Activated CD4-positive, alpha-beta memory T cell treated with anti-CD3 and anti-CD28 coated beads, Interleukin-2, amount 10 ng/mL, durations not matched to agents 7 days and 5 days (primary cell): ENCODE measurements around the gene MEI1. TPM values are rescaled to one million over a fixed set of nuclear protein-coding genes. Genes with fewer than 3 reads are reported as not detected.

Experiments
- CTCF ChIA-PET: fragments of 350-600 bp; sonication (Branson Sonifier 250); formaldehyde crosslinking; loops from one replicate; lab custom pipeline; 2021; ENCODE audit warnings: antibody characterized with exemption, inconsistent platforms; lab: Charles Lee
- POLR2A ChIA-PET: fragments of 350-600 bp; sonication (Branson Sonifier 250); formaldehyde crosslinking; loops from one replicate; lab custom pipeline; 2021; ENCODE audit warnings: antibody characterized with exemption; lab: Charles Lee
- DNase-seq: peaks from one replicate; pipeline ENCODE4 v3.0.0-alpha.2; 2020
- H3K27ac Mint-ChIP-seq: one replicate; pipeline ENCODE4 v1.8.0; 2021; ENCODE audit warnings: mild to moderate bottlenecking, mixed read lengths
- H3K27me3 Mint-ChIP-seq: one replicate; pipeline ENCODE4 v1.8.0; 2021; ENCODE audit warnings: mixed read lengths
- H3K36me3 Mint-ChIP-seq: one replicate; pipeline ENCODE4 v1.8.0; 2021; ENCODE audit warnings: low read depth, mixed read lengths
- H3K4me1 Mint-ChIP-seq: one replicate; pipeline ENCODE4 v1.8.0; 2021; ENCODE audit warnings: mixed read lengths
- H3K4me3 Mint-ChIP-seq: one replicate; pipeline ENCODE4 v1.8.0; 2021; ENCODE audit warnings: mild to moderate bottlenecking, mixed read lengths
- H3K9me3 Mint-ChIP-seq: one replicate; pipeline ENCODE4 v1.8.0; 2021; ENCODE audit warnings: mixed read lengths
- total RNA-seq, 2 experiments: library from RNA; stranded (reverse); gene quantifications; one replicate each; pipeline ENCODE4 v1.2.3, GENCODE V29; 2021

The MEI1 gene
- total RNA-seq, 2 experiments from 2014 or later, result 75.5 to 79.1 TPM

- H3K27ac Mint-ChIP-seq, result peak within 1 kb of the TSS; percentile 90
- peak; percentile 93 for DNase-seq
- no peaks in the 10 kb centered on the region for H3K27me3 Mint-ChIP-seq
- H3K4me3 Mint-ChIP-seq, result peak within 1 kb of the TSS; percentile 91
- ChIA-PET POLR2A (interaction anchor here (0.6 to 8.4 kb wide), 43 partner anchors 8 to 814 kb away, joined by 3 to 366 read pairs (median 7); partner anchors contain the start of genes CENPM, DESI1, MEI1 and NDUFA6), CTCF (interaction anchor here (0.9 to 5.0 kb wide), 16 partner anchors 9 to 146 kb away, joined by 3 to 53 read pairs (median 5); partner anchors contain the start of genes CENPM, MEI1 and SREBF2)
- no peaks in the 10 kb centered on the region for H3K9me3 Mint-ChIP-seq
- peaks cover 35% of the 10 kb centered on the region for H3K36me3 Mint-ChIP-seq
- H3K4me1 Mint-ChIP-seq, result peaks cover 44% of the 10 kb centered on the region
Measured at GRCh38 chr22:41800348-41801146, 101.2 kb downstream of the MEI1 start, which contains the start of gene CCDC134. TSS of gene CCDC134 (plus strand) at chr22:41800679. CDS start at chr22:41808891, 8,212 bp downstream.

DNA sequence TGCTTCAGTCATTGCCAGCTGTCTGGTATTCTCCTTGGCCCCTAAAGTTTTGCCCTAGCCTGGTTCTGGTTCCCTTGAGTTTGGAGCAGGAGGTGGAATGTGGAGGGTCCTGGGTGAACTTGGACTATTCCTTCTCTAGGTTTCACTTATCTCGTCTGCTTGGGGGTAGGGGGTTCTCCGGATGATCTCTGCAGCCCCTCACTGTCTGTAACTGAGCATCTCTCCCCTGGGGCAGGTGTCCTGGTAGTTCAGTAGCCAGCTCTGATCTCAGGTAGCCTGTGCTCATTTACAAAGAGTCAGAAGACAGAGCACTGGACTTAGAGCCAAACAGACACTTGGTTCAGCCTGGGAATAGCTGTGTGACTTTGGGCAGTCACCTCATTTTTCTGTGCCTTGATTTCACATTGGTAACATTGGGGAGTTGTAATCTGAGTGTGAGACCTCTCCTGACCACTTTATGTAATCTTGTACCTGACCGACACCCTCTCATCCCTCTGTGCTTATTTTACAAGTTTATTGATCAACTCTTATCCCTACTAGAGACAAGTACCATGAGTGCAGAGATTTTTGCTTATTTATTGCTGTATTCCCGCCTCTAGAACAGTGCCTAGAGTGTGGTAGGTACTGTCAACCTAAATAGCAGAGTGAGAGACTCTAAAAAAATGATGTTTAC, 102.0 kb downstream of the MEI1 start:
- peaks cover 31% of the 10 kb centered on the region for H3K36me3 Mint-ChIP-seq
- peak overlapping the region; percentile 91 for H3K4me3 Mint-ChIP-seq
- peaks cover 46% of the 10 kb centered on the region for H3K4me1 Mint-ChIP-seq
- H3K27me3 Mint-ChIP-seq, result no peaks in the 10 kb centered on the region
- no peaks in the 10 kb centered on the region for H3K9me3 Mint-ChIP-seq
- H3K27ac Mint-ChIP-seq, result peak overlapping the region; percentile 90
- ChIA-PET CTCF (interaction anchor here (1.0 to 5.0 kb wide), 11 partner anchors 19 to 146 kb away, joined by 3 to 53 read pairs (median 7); partner anchors contain the start of genes CENPM, MEI1 and SREBF2), POLR2A (interaction anchor here (1.0 to 8.4 kb wide), 29 partner anchors 7 to 279 kb away, joined by 3 to 366 read pairs (median 9); partner anchors contain the start of genes CENPM, MEI1, SMDT1 and SNU13)
- DNase-seq, result no peak

DNA sequence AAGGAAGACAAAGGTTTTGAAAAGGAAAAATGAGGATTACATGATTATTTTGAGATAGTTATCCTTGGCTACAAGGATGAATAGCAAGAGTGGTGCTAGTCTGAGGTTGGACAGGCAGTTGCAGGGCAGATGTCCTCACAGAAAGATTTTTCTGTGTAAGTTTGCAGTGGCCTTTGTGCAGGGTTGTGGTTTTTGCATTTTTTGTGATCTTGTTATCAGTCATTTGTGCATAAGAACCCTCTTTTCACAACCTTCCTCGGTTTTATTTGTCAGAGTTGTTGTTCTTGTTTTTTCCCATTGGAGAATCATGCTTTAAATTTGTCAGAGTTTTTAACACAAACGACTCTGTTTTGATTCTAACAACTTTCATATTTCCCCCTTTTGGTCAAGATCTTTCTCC, 102.6 kb downstream of the MEI1 start:
- CTCF ChIA-PET, result interaction anchor here (1.1 to 5.0 kb wide), 6 partner anchors 19 to 139 kb away, joined by 5 to 53 read pairs (median 34); partner anchors contain the start of genes MEI1 and SREBF2
- H3K36me3 Mint-ChIP-seq, result peaks cover 29% of the 10 kb centered on the region
- H3K9me3 Mint-ChIP-seq, result no peaks in the 10 kb centered on the region
- H3K4me1 Mint-ChIP-seq, result peaks cover 46% of the 10 kb centered on the region
- no peak for DNase-seq
- H3K4me3 Mint-ChIP-seq, result peak overlapping the region; percentile 91
- no peaks in the 10 kb centered on the region for H3K27me3 Mint-ChIP-seq
- H3K27ac Mint-ChIP-seq, result peak overlapping the region; percentile 90
- POLR2A ChIA-PET, result interaction anchor here (1.0 to 8.4 kb wide), 6 partner anchors 13 to 145 kb away, joined by 3 to 366 read pairs (median 38); partner anchors contain the start of genes CENPM and SREBF2

DNA sequence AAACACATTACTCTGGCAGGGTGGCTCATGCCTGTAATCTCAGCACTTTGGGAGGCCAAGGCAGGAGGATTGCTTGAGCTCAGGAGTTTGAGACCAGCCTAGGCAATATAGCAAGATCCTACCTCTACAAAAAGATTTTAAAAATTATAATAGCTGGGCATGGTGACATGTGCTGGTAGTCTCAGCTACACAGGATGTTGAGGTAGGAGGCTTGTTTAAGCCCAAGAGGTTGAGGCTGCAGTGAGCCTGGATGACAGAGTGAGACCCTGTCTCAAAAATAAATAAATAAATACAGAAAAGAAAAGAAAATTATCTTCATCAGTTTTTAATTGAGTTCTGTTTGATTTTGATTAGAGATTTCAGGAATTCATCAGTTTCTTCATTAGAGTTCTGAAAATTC, 106.3 kb downstream of the MEI1 start:
- ChIA-PET POLR2A (interaction anchor here (0.8 to 2.8 kb wide), 2 partner anchors 22 to 24 kb away, joined by 3 to 9 read pairs; no protein-coding TSS in a partner anchor), CTCF (interaction anchor here (1.2 to 2.7 kb wide), 2 partner anchors 59 to 135 kb away, joined by 4 to 6 read pairs; no protein-coding TSS in a partner anchor)
- Mint-ChIP-seq H3K27me3 (no peaks in the 10 kb centered on the region), H3K36me3 (peaks cover 36% of the 10 kb centered on the region), H3K27ac (no peak overlapping the region), H3K9me3 (no peaks in the 10 kb centered on the region), H3K4me1 (peaks cover 34% of the 10 kb centered on the region), H3K4me3 (no peak overlapping the region)
- no peak for DNase-seq

GRCh38 chr22:41808400-41808799, 109.1 kb downstream of the MEI1 start:
- no peak for DNase-seq
- ChIA-PET CTCF (interaction anchor here (1.8 kb wide), 1 partner anchor 21 kb away, joined by 4 read pairs; no protein-coding TSS in a partner anchor), POLR2A (interaction anchor here (1.0 to 1.6 kb wide), 3 partner anchors 8 to 27 kb away, joined by 3 to 8 read pairs (median 4); partner anchors contain the start of genes CCDC134 and SREBF2)
- Mint-ChIP-seq H3K4me1 (peaks cover 17% of the 10 kb centered on the region), H3K4me3 (no peak overlapping the region), H3K9me3 (no peaks in the 10 kb centered on the region), H3K36me3 (peaks cover 28% of the 10 kb centered on the region), H3K27me3 (no peaks in the 10 kb centered on the region), H3K27ac (no peak overlapping the region)

DNA sequence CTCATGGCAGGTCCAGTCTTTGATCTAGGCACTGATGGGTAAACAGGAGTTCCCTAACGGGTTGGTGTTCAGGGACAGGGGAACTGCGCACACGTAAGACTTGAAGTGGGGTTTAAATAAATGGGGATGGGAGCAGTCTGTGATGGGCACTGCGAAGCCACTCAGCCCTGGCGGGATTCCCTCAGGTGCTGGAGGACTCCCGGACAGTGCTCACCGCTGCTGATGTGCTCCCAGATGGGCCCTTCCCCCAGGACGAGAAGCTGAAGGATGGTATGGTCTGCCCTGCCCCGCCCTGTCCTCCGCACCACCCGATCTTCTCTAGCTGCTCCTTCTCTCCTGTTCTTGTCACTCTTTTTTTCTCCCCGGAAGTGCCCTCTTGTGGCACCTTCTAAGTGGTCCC, 110.7 kb downstream of the MEI1 start:
- peaks cover 5% of the 10 kb centered on the region for H3K4me1 Mint-ChIP-seq
- H3K27ac Mint-ChIP-seq, result no peak overlapping the region
- peaks cover 34% of the 10 kb centered on the region for H3K36me3 Mint-ChIP-seq
- ChIA-PET CTCF (interaction anchor here (0.6 to 1.0 kb wide), 3 partner anchors 10 to 65 kb away, joined by 3 read pairs; partner anchors contain the start of gene CCDC134), POLR2A (interaction anchor here (1.2 to 4.2 kb wide), 2 partner anchors 10 to 12 kb away, joined by 3 to 21 read pairs; partner anchors contain the start of gene CCDC134)
- H3K4me3 Mint-ChIP-seq, result no peak overlapping the region
- DNase-seq, result no peak
- H3K27me3 Mint-ChIP-seq, result no peaks in the 10 kb centered on the region
- no peaks in the 10 kb centered on the region for H3K9me3 Mint-ChIP-seq

DNA sequence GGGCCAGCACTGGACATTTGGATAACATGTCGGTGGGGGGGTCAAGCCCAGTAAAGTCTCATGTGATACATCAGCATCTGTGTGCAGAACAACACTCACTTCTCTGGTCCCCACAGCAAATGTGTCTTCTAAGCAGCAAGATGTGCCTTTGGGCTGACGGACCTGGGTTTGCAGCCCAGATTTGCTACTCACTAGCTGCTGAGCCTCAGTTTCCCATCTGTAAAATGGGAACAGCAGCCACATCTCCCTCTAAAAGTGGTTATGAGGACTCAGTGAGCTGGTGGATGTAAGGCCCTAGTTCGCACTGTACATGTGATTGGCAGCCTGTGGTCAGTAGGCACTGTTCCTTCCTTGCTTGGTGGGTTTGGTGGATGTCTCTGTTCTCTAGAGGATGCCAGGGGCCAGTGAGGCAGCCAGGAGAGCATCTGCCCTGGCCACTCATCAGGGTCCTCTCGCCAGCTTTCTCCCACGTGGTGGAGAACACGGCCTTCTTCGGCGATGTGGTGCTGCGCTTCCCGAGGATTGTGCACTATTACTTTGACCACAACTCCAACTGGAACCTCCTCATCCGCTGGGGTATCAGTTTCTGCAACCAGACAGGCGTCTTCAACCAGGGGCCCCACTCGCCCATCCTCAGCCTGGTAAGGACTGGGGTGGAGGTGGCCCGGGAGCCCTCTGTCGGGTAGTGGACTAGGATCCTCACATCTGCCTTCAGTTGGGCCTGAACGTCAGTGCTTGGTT, 113.7 kb downstream of the MEI1 start:
- Mint-ChIP-seq H3K9me3 (no peaks in the 10 kb centered on the region), H3K27me3 (no peaks in the 10 kb centered on the region), H3K36me3 (peaks cover 49% of the 10 kb centered on the region), H3K4me1 (no peaks in the 10 kb centered on the region), H3K4me3 (no peak overlapping the region), H3K27ac (no peak overlapping the region)
- ChIA-PET CTCF (no interaction called here), POLR2A (interaction anchor here (1.1 to 4.2 kb wide), 2 partner anchors 13 to 31 kb away, joined by 3 to 21 read pairs; partner anchors contain the start of gene CCDC134)
- DNase-seq, result no peak

GRCh38 chr22:41813726-41814410, 114.6 kb downstream of the MEI1 start:
- CTCF ChIA-PET, result no interaction called here
- H3K36me3 Mint-ChIP-seq, result peaks cover 46% of the 10 kb centered on the region
- H3K27ac Mint-ChIP-seq, result no peak overlapping the region
- no peak overlapping the region for H3K4me3 Mint-ChIP-seq
- POLR2A ChIA-PET, result interaction anchor here (1.1 to 2.0 kb wide), 2 partner anchors 13 to 32 kb away, joined by 3 to 7 read pairs; partner anchors contain the start of gene CCDC134
- no peaks in the 10 kb centered on the region for H3K27me3 Mint-ChIP-seq
- DNase-seq, result no peak
- H3K4me1 Mint-ChIP-seq, result no peaks in the 10 kb centered on the region
- H3K9me3 Mint-ChIP-seq, result no peaks in the 10 kb centered on the region

DNA sequence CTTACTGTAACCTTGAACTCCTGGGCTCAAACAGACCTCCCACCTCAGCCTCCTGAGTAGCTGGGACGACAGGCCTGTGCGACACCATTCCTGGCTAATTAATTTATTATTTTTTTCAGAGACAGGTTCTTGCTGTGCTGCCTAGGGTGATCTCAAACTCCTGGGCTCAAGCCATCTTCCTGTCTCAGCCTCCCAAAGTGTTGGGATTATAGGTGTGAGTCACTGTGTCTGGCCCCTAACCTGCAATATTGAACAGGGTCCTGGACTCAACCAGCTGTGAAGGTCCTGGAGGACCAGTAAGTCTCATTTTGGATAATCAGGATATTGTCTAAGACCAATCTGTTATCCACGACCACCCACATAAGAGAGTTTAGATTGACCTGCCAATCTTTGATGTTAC, 116.4 kb downstream of the MEI1 start:
- Mint-ChIP-seq H3K4me3 (no peak overlapping the region), H3K27ac (no peak overlapping the region), H3K4me1 (no peaks in the 10 kb centered on the region), H3K9me3 (no peaks in the 10 kb centered on the region), H3K27me3 (no peaks in the 10 kb centered on the region), H3K36me3 (peaks cover 43% of the 10 kb centered on the region)
- DNase-seq, result no peak
- CTCF ChIA-PET, result interaction anchor here (0.6 kb wide), 1 partner anchor 123 kb away, joined by 3 read pairs; no protein-coding TSS in a partner anchor
- POLR2A ChIA-PET, result interaction anchor here (0.8 to 2.0 kb wide), 2 partner anchors 15 to 16 kb away, joined by 3 to 7 read pairs; partner anchors contain the start of gene CCDC134

GRCh38 chr22:41816241-41816640, 116.9 kb downstream of the MEI1 start:
- Mint-ChIP-seq H3K27ac (no peak overlapping the region), H3K4me1 (no peaks in the 10 kb centered on the region), H3K9me3 (no peaks in the 10 kb centered on the region), H3K36me3 (peaks cover 45% of the 10 kb centered on the region), H3K27me3 (no peaks in the 10 kb centered on the region), H3K4me3 (no peak overlapping the region)
- CTCF ChIA-PET, result interaction anchor here (0.6 kb wide), 1 partner anchor 124 kb away, joined by 3 read pairs; no protein-coding TSS in a partner anchor
- POLR2A ChIA-PET, result interaction anchor here (0.8 kb wide), 1 partner anchor 17 kb away, joined by 3 read pairs; no protein-coding TSS in a partner anchor
- no peak for DNase-seq

DNA sequence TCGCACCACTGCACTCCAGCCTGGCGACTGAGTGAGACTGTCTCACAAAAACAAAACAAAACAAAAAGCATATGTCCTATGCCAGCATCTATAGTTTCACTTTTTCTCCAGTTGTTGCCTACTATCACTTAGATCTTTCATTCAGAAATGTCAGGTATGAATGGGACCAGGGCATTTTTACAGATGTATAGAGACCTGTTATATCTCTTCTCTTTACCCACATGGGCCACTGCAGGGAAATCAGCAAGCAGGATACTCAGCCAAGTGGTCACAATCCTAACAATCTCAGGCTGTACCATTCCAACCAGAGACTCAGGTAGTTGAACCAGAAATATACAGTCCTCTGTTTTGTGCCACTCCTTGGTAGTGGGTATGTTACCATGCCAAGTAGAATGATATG, 117.6 kb downstream of the MEI1 start:
- Mint-ChIP-seq H3K4me1 (peaks cover 5% of the 10 kb centered on the region), H3K27ac (no peak overlapping the region), H3K9me3 (no peaks in the 10 kb centered on the region), H3K27me3 (no peaks in the 10 kb centered on the region), H3K4me3 (no peak overlapping the region), H3K36me3 (peaks cover 42% of the 10 kb centered on the region)
- DNase-seq, result no peak
- POLR2A ChIA-PET, result no interaction called here
- CTCF ChIA-PET, result no interaction called here
